ENCODE results near the gene GPX4.

- TF ChIP-seq CTCF (IDR thresholded peaks at IDR 0.05; ENCODE audit: borderline replicate concordance, extremely low read depth, low read length, poor library complexity, severe bottlenecking) (no peak), EZH2 (IDR thresholded peaks at IDR 0.05; ENCODE audit: borderline replicate concordance, low read depth, low read length, severe bottlenecking) (no peak)
These were observed 24.3 kb downstream of the GPX4 start for GRCh38 chr19:1128106-1128505.
